Mesendoderm (in vitro differentiated cells): Measurements from ENCODE around the gene IL1R1.
A peak's percentile ranks its signal among the peaks of the same experiment; 100 is the strongest.

Experiments
- DNase-seq: peaks from one replicate; pipeline ENCODE4 v3.0.0; 2013
- H2AK5ac ChIP-seq: 2 replicates; pipeline ENCODE4 v1.6.1; 2013; ENCODE audit warnings: low read length, inconsistent platforms
- H2BK120ac ChIP-seq: 2 replicates; pipeline ENCODE4 v1.6.1; 2013; ENCODE audit warnings: low read depth, mild to moderate bottlenecking, low read length, moderate library complexity, mixed read lengths
- H2BK15ac ChIP-seq: replicated peaks from 2 replicates; pipeline ENCODE4 v1.6.1; 2013; ENCODE audit warnings: low read depth, mild to moderate bottlenecking, moderate library complexity
- H2BK5ac ChIP-seq: 2 replicates; pipeline ENCODE4 v1.6.1; 2013; ENCODE audit warnings: low read length, inconsistent platforms
- H3K18ac ChIP-seq: 2 replicates; pipeline ENCODE4 v1.6.1; 2013; ENCODE audit warnings: mild to moderate bottlenecking, low read length, mixed read lengths
- H3K23ac ChIP-seq: one replicate; pipeline ENCODE4 v1.6.1; 2013; ENCODE audit warnings: low read length
- H3K27ac ChIP-seq: 2 replicates; pipeline ENCODE4 v1.5.1; 2013; ENCODE audit warnings: low read depth, mild to moderate bottlenecking, inconsistent platforms, low read length, moderate library complexity
- H3K27me3 ChIP-seq: 2 replicates; pipeline ENCODE4 v1.6.1; 2013; ENCODE audit warnings: low read length, control low read depth, mild to moderate bottlenecking, inconsistent platforms; ENCODE audit not compliant: insufficient read depth, poor library complexity
- H3K36me3 ChIP-seq: 2 replicates; pipeline ENCODE4 v1.6.1; 2013; ENCODE audit warnings: low read length, inconsistent platforms; ENCODE audit not compliant: control insufficient read depth, insufficient read depth
- H3K4ac ChIP-seq: one replicate; pipeline ENCODE4 v1.6.1; 2013; ENCODE audit warnings: low read depth, mild to moderate bottlenecking, low read length, moderate library complexity
- H3K4me1 ChIP-seq: 2 replicates; pipeline ENCODE4 v1.6.1; 2013; ENCODE audit warnings: low read depth, low read length, inconsistent platforms; ENCODE audit not compliant: control insufficient read depth
- H3K4me2 ChIP-seq: 2 replicates; pipeline ENCODE4 v1.6.1; 2013; ENCODE audit warnings: low read length
- H3K4me3 ChIP-seq: 2 replicates; pipeline ENCODE4 v1.5.1; 2013; ENCODE audit warnings: mild to moderate bottlenecking, low read length
- H3K56ac ChIP-seq: one replicate; pipeline ENCODE4 v1.6.1; 2013; ENCODE audit warnings: low read length
- H3K79me1 ChIP-seq: 2 replicates; pipeline ENCODE4 v1.6.1; 2013; ENCODE audit warnings: low read length, inconsistent platforms
- H3K79me2 ChIP-seq: 2 replicates; pipeline ENCODE4 v1.6.1; 2013; ENCODE audit warnings: mild to moderate bottlenecking, low read length; ENCODE audit not compliant: control insufficient read depth, insufficient read depth
- H3K9ac ChIP-seq: 2 replicates; pipeline ENCODE4 v1.6.1; 2013; ENCODE audit warnings: low read length, inconsistent platforms
- H4K5ac ChIP-seq: one replicate; pipeline ENCODE4 v1.6.1; 2013; ENCODE audit warnings: low read length
- H4K8ac ChIP-seq: one replicate; pipeline ENCODE4 v1.6.1; 2013; ENCODE audit warnings: low read depth, mild to moderate bottlenecking, control low read depth, low read length, moderate library complexity
- WGBS: extraction: QIAGEN DNeasy Blood & Tissue Kit; methylation state at CpG from one replicate; pipeline ENCODE4 v1.1.7; 2013; ENCODE audit warnings: low lambda C conversion rate, missing lambda C conversion rate; ENCODE audit not compliant: insufficient coverage; ENCODE audit errors: extremely low coverage; 5-methylcytosine and 5-hydroxymethylcytosine counted together

Gene IL1R1

DNA sequence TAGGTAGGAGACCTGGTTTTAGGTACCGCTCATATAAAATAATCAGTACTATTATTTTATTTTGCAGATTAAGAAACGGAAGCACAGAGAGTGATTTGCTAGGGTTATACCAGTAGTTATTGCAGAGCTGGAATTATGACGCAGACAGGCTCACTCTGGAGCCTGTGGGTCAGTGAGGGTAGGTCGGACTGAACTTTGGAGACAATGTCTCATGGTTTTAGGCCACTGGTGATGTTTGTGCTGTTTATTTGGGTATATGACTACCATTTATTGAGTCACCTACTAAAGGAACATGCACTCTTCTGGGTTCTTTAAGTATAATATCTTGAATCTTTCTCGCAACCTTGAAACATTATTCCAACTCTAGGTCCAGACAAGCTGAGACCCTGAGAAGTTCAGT is 33.5 kb upstream of the IL1R1 start:
- H4K5ac ChIP-seq: no peak overlapping the region
- H3K79me2 ChIP-seq: no peaks in the 10 kb centered on the region
- no peak for DNase-seq
- no peak overlapping the region for H2BK15ac ChIP-seq
- no peaks in the 10 kb centered on the region for H3K79me1 ChIP-seq
- H3K56ac ChIP-seq: no peak overlapping the region
- no CpG with 5 or more reads among the region's 5 CpGs for WGBS
- H3K23ac ChIP-seq: no peak overlapping the region
- H3K18ac ChIP-seq: no peak overlapping the region
- no peak overlapping the region for H3K27ac ChIP-seq
- no peak overlapping the region for H4K8ac ChIP-seq
- no peaks in the 10 kb centered on the region for H3K27me3 ChIP-seq
- H3K4ac ChIP-seq: no peak overlapping the region
- no peak overlapping the region for H2AK5ac ChIP-seq
- H3K9ac ChIP-seq: no peak overlapping the region
- no peak overlapping the region for H3K4me3 ChIP-seq
- H2BK120ac ChIP-seq: no peak overlapping the region
- H3K4me1 ChIP-seq: no peaks in the 10 kb centered on the region
- no peak overlapping the region for H2BK5ac ChIP-seq
- no peaks in the 10 kb centered on the region for H3K36me3 ChIP-seq
- H3K4me2 ChIP-seq: no peak overlapping the region

DNA sequence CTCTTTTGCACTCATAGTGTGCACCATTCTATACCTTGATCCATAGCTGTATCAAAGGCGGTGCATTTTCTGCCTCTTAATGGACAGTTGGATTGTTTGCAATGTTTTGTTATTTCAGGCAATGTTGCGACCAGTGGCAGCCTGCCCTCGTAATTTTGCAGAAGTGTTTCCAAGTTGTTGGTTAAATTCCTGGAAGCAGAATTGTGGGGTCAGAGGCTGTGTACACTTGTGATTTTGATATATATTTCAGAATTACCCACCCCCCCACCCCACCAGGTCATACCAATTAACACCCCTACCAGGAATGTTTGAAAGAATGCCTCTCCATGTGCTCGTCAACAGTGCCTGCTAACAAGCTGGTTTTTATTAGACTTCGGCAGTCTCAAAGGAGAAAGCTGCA is 32.4 kb upstream of the IL1R1 start:
- Histone ChIP-seq H3K4me2 (no peak overlapping the region), H3K18ac (no peak overlapping the region), H3K27ac (no peak overlapping the region), H3K4me3 (no peak overlapping the region), H3K9ac (no peak overlapping the region), H2BK120ac (no peak overlapping the region), H2AK5ac (no peak overlapping the region), H4K5ac (no peak overlapping the region), H3K4ac (no peak overlapping the region), H3K4me1 (no peaks in the 10 kb centered on the region), H2BK15ac (no peak overlapping the region), H3K56ac (no peak overlapping the region), H3K79me2 (no peaks in the 10 kb centered on the region), H3K79me1 (no peaks in the 10 kb centered on the region), H3K27me3 (no peaks in the 10 kb centered on the region), H3K23ac (no peak overlapping the region), H2BK5ac (no peak overlapping the region), H4K8ac (no peak overlapping the region), H3K36me3 (no peaks in the 10 kb centered on the region)
- WGBS: no CpG with 5 or more reads among the region's 5 CpGs
- no peak for DNase-seq

GRCh38 chr2:102110596-102111334 is 31.8 kb upstream of the IL1R1 start:
- no peak for DNase-seq
- H3K79me2 ChIP-seq: no peaks in the 10 kb centered on the region
- no peak overlapping the region for H3K4me2 ChIP-seq
- H3K4me1 ChIP-seq: no peaks in the 10 kb centered on the region
- H3K36me3 ChIP-seq: no peaks in the 10 kb centered on the region
- no peaks in the 10 kb centered on the region for H3K27me3 ChIP-seq
- no peak overlapping the region for H3K4me3 ChIP-seq
- H2BK120ac ChIP-seq: no peak overlapping the region
- H4K5ac ChIP-seq: no peak overlapping the region
- H2BK5ac ChIP-seq: no peak overlapping the region
- no peak overlapping the region for H2AK5ac ChIP-seq
- no peak overlapping the region for H3K18ac ChIP-seq
- no peak overlapping the region for H4K8ac ChIP-seq
- no peak overlapping the region for H3K9ac ChIP-seq
- H3K23ac ChIP-seq: no peak overlapping the region
- H3K4ac ChIP-seq: no peak overlapping the region
- WGBS: no CpG with 5 or more reads among the region's 13 CpGs
- H3K56ac ChIP-seq: no peak overlapping the region
- no peaks in the 10 kb centered on the region for H3K79me1 ChIP-seq
- no peak overlapping the region for H3K27ac ChIP-seq
- H2BK15ac ChIP-seq: no peak overlapping the region

GRCh38 chr2:102111823-102112222 is 30.7 kb upstream of the IL1R1 start:
- Histone ChIP-seq H3K4me1 (no peaks in the 10 kb centered on the region), H3K27ac (no peak overlapping the region), H3K79me2 (no peaks in the 10 kb centered on the region), H3K4ac (no peak overlapping the region), H3K23ac (no peak overlapping the region), H3K36me3 (no peaks in the 10 kb centered on the region), H3K4me3 (no peak overlapping the region), H3K79me1 (no peaks in the 10 kb centered on the region), H2BK15ac (no peak overlapping the region), H3K4me2 (no peak overlapping the region), H3K56ac (no peak overlapping the region), H2BK5ac (no peak overlapping the region), H3K27me3 (no peaks in the 10 kb centered on the region), H3K9ac (no peak overlapping the region), H4K5ac (no peak overlapping the region), H4K8ac (no peak overlapping the region), H3K18ac (no peak overlapping the region), H2BK120ac (no peak overlapping the region), H2AK5ac (no peak overlapping the region)
- no CpG with 5 or more reads among the region's 2 CpGs for WGBS
- peak; percentile 65 for DNase-seq

GRCh38 chr2:102112271-102112670 is 30.3 kb upstream of the IL1R1 start:
- H2BK5ac ChIP-seq: no peak overlapping the region
- no peak overlapping the region for H3K4me2 ChIP-seq
- H3K56ac ChIP-seq: no peak overlapping the region
- no peak overlapping the region for H4K8ac ChIP-seq
- no peak overlapping the region for H3K18ac ChIP-seq
- no peak overlapping the region for H2AK5ac ChIP-seq
- H3K79me2 ChIP-seq: no peaks in the 10 kb centered on the region
- no peak overlapping the region for H3K4ac ChIP-seq
- no peaks in the 10 kb centered on the region for H3K79me1 ChIP-seq
- no peak overlapping the region for H3K27ac ChIP-seq
- no peaks in the 10 kb centered on the region for H3K27me3 ChIP-seq
- H3K4me3 ChIP-seq: no peak overlapping the region
- no peaks in the 10 kb centered on the region for H3K4me1 ChIP-seq
- no peaks in the 10 kb centered on the region for H3K36me3 ChIP-seq
- no peak overlapping the region for H2BK15ac ChIP-seq
- WGBS: no CpG with 5 or more reads among the region's 1 CpG
- H3K23ac ChIP-seq: no peak overlapping the region
- DNase-seq: peak; percentile 62
- no peak overlapping the region for H3K9ac ChIP-seq
- H4K5ac ChIP-seq: no peak overlapping the region
- no peak overlapping the region for H2BK120ac ChIP-seq
